K562 (cell line): ENCODE measurements around the gene SCRN3. TPM values are rescaled to one million over a fixed set of nuclear protein-coding genes. Genes with fewer than 3 reads are reported as not detected.
A peak's percentile ranks its signal among the peaks of the same experiment; 100 is the strongest.

ENCODE experiments used
- ARID1B ChIP-seq: fragments of 450-650 bp; IDR thresholded peaks from 2 replicates; pipeline ENCODE4 v1.6.1; 2016; ENCODE audit warnings: antibody characterized with exemption, mild to moderate bottlenecking, inconsistent platforms
- ARID2 ChIP-seq: fragments of 450-650 bp; IDR thresholded peaks from 2 replicates; pipeline ENCODE4 v1.6.1; 2017; ENCODE audit warnings: antibody characterized with exemption, mild to moderate bottlenecking
- ATF7 ChIP-seq: fragments of 450-650 bp; IDR thresholded peaks from 2 replicates; pipeline ENCODE4 v1.7.1; 2014; ENCODE audit warnings: mild to moderate bottlenecking, moderate library complexity
- CREM ChIP-seq: IDR thresholded peaks from 2 replicates; pipeline ENCODE4 v1.6.1; 2014; ENCODE audit warnings: antibody characterized with exemption, low read depth
- DDX20 ChIP-seq: fragments of 450-650 bp; IDR thresholded peaks from 2 replicates; pipeline ENCODE4 v1.6.1; 2016; ENCODE audit warnings: missing genetic modification characterization, low read depth, mild to moderate bottlenecking, missing compliant biosample characterization, moderate library complexity
- DIDO1 ChIP-seq: fragments of 450-650 bp; IDR thresholded peaks from 2 replicates; pipeline ENCODE4 v1.6.1; 2016; ENCODE audit warnings: low read depth, missing biosample characterization, missing genetic modification characterization
- EHMT2 ChIP-seq: fragments of 450-650 bp; IDR thresholded peaks from 2 replicates; pipeline ENCODE4 v1.6.1; 2018; ENCODE audit warnings: antibody characterized with exemption
- ETS2 ChIP-seq: IDR thresholded peaks from 2 replicates; pipeline ENCODE4 v1.6.1; 2016; ENCODE audit warnings: borderline replicate concordance, missing genetic modification characterization, mild to moderate bottlenecking, moderate library complexity, missing compliant biosample characterization; ENCODE audit not compliant: poor library complexity, severe bottlenecking
- ETV1 ChIP-seq: fragments of 450-650 bp; conservative IDR thresholded peaks from 2 replicates; pipeline ENCODE4 v1.6.1; 2016; ENCODE audit warnings: missing genetic modification characterization, control low read depth, low read depth, missing compliant biosample characterization
- FOXA3 ChIP-seq, 2 experiments: fragments of 450-650 bp in 1 of 2; sonication (generic) in 1 of 2; formaldehyde crosslinking; IDR thresholded peaks in 1 of 2; conservative IDR thresholded peaks in 1 of 2; 2 replicates each; pipeline versions ENCODE4 v1.4.0 to v1.8.0; 2020 to 2022; ENCODE audit warnings: mild to moderate bottlenecking in 2 of 2, missing genetic modification reagents in 1 of 2
- JUND ChIP-seq, 2 experiments: IDR thresholded peaks; 2 replicates in 1 of 2; 3 replicates in 1 of 2; pipeline ENCODE4 v1.6.1; 2011; ENCODE audit warnings: borderline replicate concordance in 2 of 2, low read depth in 2 of 2, low read length in 2 of 2, improper control_type of control experiment in 1 of 2, missing biosample characterization in 1 of 2, missing genetic modification characterization in 1 of 2, missing genetic modification reagents in 1 of 2
- KDM1A ChIP-seq, 2 experiments: fragments of 450-650 bp; IDR thresholded peaks; 2 replicates each; pipeline ENCODE4 v1.6.1; 2016; ENCODE audit warnings: mild to moderate bottlenecking in 2 of 2
- L3MBTL2 ChIP-seq: fragments of 450-650 bp; IDR thresholded peaks from 2 replicates; pipeline ENCODE4 v1.6.1; 2016; ENCODE audit warnings: mild to moderate bottlenecking, moderate library complexity
- MAFF ChIP-seq: IDR thresholded peaks from 2 replicates; pipeline ENCODE4 v1.6.1; 2012; ENCODE audit warnings: low read length, improper control_type of control experiment
- NCOA6 ChIP-seq: fragments of 450-650 bp; IDR thresholded peaks from 2 replicates; pipeline ENCODE4 v1.6.1; 2017; ENCODE audit warnings: mild to moderate bottlenecking
- NCOR1 ChIP-seq: fragments of 450-650 bp; IDR thresholded peaks from 2 replicates; pipeline ENCODE4 v1.6.1; 2016; ENCODE audit warnings: mild to moderate bottlenecking, moderate library complexity
- NFIC ChIP-seq: fragments of 450-650 bp; IDR thresholded peaks from 2 replicates; pipeline ENCODE4 v1.6.1; 2017; ENCODE audit warnings: mild to moderate bottlenecking, inconsistent platforms
- SAFB ChIP-seq: fragments of 200-400 bp; formaldehyde crosslinking; IDR thresholded peaks from 2 replicates; pipeline ENCODE4 v1.6.1; 2017; ENCODE audit warnings: low read depth, low read length, borderline replicate concordance
- SIX5 ChIP-seq, 2 experiments: IDR thresholded peaks; 2 replicates each; pipeline ENCODE4 v1.6.1; 2011; ENCODE audit warnings: low read length in 2 of 2, borderline replicate concordance in 1 of 2, low read depth in 1 of 2, mild to moderate bottlenecking in 1 of 2, moderate library complexity in 1 of 2; ENCODE audit not compliant: insufficient read depth in 1 of 2
- SMARCA4 ChIP-seq: fragments of 450-650 bp; IDR thresholded peaks from 2 replicates; pipeline ENCODE4 v1.6.1; 2016
- SNRNP70 ChIP-seq: fragments of 200-400 bp; formaldehyde crosslinking; optimal IDR thresholded peaks from 2 replicates; pipeline ENCODE3; 2017; ENCODE audit warnings: low read depth, low read length
- TEAD1 ChIP-seq, 2 experiments: fragments of 450-650 bp in 1 of 2; sonication (generic) in 1 of 2; formaldehyde crosslinking; IDR thresholded peaks; 2 replicates each; pipeline versions ENCODE4 v1.4.0 to v1.8.0; 2020 to 2022; ENCODE audit warnings: mild to moderate bottlenecking in 2 of 2, missing genetic modification reagents in 1 of 2
- ZNF12 ChIP-seq: sonication (generic); formaldehyde crosslinking; IDR thresholded peaks from 2 replicates; pipeline ENCODE4 v1.4.0; 2020; ENCODE audit warnings: mild to moderate bottlenecking, missing genetic modification reagents
- ZNF175 ChIP-seq: fragments of 200-800 bp; sonication (Bioruptor generic); IDR thresholded peaks from 2 replicates; pipeline ENCODE4 v1.6.1; 2016; ENCODE audit warnings: low read depth, mild to moderate bottlenecking, missing genetic modification characterization, missing compliant biosample characterization
- ZNF316 ChIP-seq: fragments of 450-650 bp; IDR thresholded peaks from 2 replicates; pipeline ENCODE4 v1.6.1; 2016
- ZNF76 ChIP-seq: fragments of 250-450 bp; sonication (Bioruptor Pico); IDR thresholded peaks from 2 replicates; pipeline ENCODE4 v1.4.0; 2020; ENCODE audit warnings: mild to moderate bottlenecking, moderate library complexity, borderline replicate concordance
- polyA plus RNA-seq, 8 experiments: library from polyadenylated mRNA; depleted of rRNA in 4 of 8; stranded (reverse) in 5 of 8; unstranded in 3 of 8; fragments of >200 nt; fragmentation: Nextera tagmentation in 2 of 8; fragmentation: Illumina TruSeq in 1 of 8; extraction: Ambion mirVana in 2 of 8; extraction: Trizol in 1 of 8; gene quantifications; 2 replicates each; pipeline versions ENCODE4 v1.2.1 to v1.2.3, GENCODE V29; 2011 to 2014; ENCODE audit warnings: inconsistent platforms in 1 of 8, missing spikeins in 1 of 8
- total RNA-seq, 7 experiments: library from RNA; depleted of rRNA in 6 of 7; stranded (reverse); fragments of >200 nt in 6 of 7; fragmentation: Illumina TruSeq in 2 of 7; extraction: Trizol in 2 of 7; gene quantifications; 2 replicates each; pipeline versions ENCODE4 v1.2.1 to v1.2.3, GENCODE V29; 2011 to 2021; ENCODE audit warnings: low replicate concordance in 1 of 7
- TF ChIP-seq, protein P1 (sequence below): fragments of 450-650 bp; IDR thresholded peaks from 2 replicates; pipeline ENCODE4 v1.6.1; 2016
- TF ChIP-seq, protein P2 (sequence below): fragments of 250-450 bp; sonication (Bioruptor Pico); IDR thresholded peaks from 2 replicates; pipeline ENCODE4 v1.5.0; 2021
- TF ChIP-seq, protein P3 (sequence below), 2 experiments: fragments of 450-650 bp in 1 of 2; sonication (generic) in 1 of 2; formaldehyde crosslinking in 1 of 2; IDR thresholded peaks in 1 of 2; conservative IDR thresholded peaks in 1 of 2; 2 replicates each; pipeline versions ENCODE4 v1.6.1 to v1.8.1; 2016 to 2023; ENCODE audit warnings: mild to moderate bottlenecking in 2 of 2, moderate library complexity in 2 of 2, inconsistent platforms in 1 of 2, missing genetic modification reagents in 1 of 2

The SCRN3 gene
- total and polyA plus RNA-seq, 9 of the 15 experiments (the other 6 are each of a cell fraction or from before 2014, with no cell fraction given): 7.7 to 21.8 (median 20.0) TPM

DNA sequence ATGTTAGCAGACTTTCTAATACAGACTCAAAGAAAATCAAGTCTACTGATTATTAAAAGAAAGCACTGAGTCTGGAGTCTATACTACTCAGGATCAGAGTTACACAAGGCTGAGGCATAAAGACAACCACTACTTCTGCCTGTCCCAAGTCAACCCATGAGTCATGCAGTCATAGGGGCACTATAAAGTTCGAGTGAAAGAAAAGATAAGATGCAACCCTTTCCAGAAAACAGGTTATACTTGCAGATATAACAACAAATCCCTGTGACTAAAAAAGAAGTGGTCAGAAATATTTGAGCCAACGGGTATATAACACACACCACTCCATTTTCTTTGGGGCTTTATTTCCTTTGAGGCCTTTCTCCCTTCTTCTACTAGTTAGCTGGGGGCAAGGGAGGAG is 18.6 kb upstream of the SCRN3 start (continued):
- TF ChIP-seq DIDO1 (tag): no peak
- TF ChIP-seq DDX20 (tag): no peak
- no peak for TF ChIP-seq ETV1 (tag)
- TF ChIP-seq, protein P1, sequence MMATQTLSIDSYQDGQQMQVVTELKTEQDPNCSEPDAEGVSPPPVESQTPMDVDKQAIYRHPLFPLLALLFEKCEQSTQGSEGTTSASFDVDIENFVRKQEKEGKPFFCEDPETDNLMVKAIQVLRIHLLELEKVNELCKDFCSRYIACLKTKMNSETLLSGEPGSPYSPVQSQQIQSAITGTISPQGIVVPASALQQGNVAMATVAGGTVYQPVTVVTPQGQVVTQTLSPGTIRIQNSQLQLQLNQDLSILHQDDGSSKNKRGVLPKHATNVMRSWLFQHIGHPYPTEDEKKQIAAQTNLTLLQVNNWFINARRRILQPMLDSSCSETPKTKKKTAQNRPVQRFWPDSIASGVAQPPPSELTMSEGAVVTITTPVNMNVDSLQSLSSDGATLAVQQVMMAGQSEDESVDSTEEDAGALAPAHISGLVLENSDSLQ: no peak
- no peak for TF ChIP-seq CREM
- no peak for TF ChIP-seq NFIC
- TF ChIP-seq, protein P2, sequence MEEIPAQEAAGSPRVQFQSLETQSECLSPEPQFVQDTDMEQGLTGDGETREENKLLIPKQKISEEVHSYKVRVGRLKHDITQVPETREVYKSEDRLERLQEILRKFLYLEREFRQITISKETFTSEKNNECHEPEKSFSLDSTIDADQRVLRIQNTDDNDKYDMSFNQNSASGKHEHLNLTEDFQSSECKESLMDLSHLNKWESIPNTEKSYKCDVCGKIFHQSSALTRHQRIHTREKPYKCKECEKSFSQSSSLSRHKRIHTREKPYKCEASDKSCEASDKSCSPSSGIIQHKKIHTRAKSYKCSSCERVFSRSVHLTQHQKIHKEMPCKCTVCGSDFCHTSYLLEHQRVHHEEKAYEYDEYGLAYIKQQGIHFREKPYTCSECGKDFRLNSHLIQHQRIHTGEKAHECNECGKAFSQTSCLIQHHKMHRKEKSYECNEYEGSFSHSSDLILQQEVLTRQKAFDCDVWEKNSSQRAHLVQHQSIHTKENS: no peak
- no peak for TF ChIP-seq ETS2
- no peak for TF ChIP-seq TEAD1 (CRISPR knock-in tag; IDR thresholded peaks at IDR 0.05)
- TF ChIP-seq KDM1A (IDR thresholded peaks at IDR 0.05): peak in 1 of 2 experiments; percentile 57; a peak in 2 of 4 replicates
- TF ChIP-seq ZNF12 (CRISPR knock-in tag): peak; percentile 92
- no peak for TF ChIP-seq EHMT2
- TF ChIP-seq ZNF316: no peak
- TF ChIP-seq FOXA3 (CRISPR knock-in tag; conservative IDR thresholded peaks at IDR 0.05 in 1 of 2, IDR thresholded peaks at IDR 0.05 in 1 of 2): no peak
- no peak for TF ChIP-seq ATF7
- no peak for TF ChIP-seq NCOA6
- TF ChIP-seq ARID2: no peak
- TF ChIP-seq, protein P3, sequence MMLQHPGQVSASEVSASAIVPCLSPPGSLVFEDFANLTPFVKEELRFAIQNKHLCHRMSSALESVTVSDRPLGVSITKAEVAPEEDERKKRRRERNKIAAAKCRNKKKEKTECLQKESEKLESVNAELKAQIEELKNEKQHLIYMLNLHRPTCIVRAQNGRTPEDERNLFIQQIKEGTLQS (IDR thresholded peaks at IDR 0.05): peak; percentile 69
- TF ChIP-seq, protein P3 (CRISPR knock-in tag; conservative IDR thresholded peaks at IDR 0.05): no peak
- TF ChIP-seq SAFB: no peak
- no peak for TF ChIP-seq SNRNP70
- TF ChIP-seq ZNF175 (CRISPR knock-in tag): no peak
- TF ChIP-seq JUND (IDR thresholded peaks at IDR 0.05; ENCODE audit: borderline replicate concordance, low read depth, low read length): peak; percentile 69; the same call in 1 of the 2 replicates
- TF ChIP-seq JUND (tag; IDR thresholded peaks at IDR 0.05; ENCODE audit: borderline replicate concordance, low read depth, low read length): peak; percentile 75; the same call in 2 of the 3 replicates
- TF ChIP-seq SMARCA4: peak; percentile 37; the same call in 1 of the 2 replicates
- TF ChIP-seq MAFF: no peak
- TF ChIP-seq ARID1B: peak; percentile 65
- TF ChIP-seq SIX5 (IDR thresholded peaks at IDR 0.05; ENCODE audit: borderline replicate concordance in 1 of 2, insufficient read depth in 1 of 2, low read depth in 1 of 2, low read length in 2 of 2): no peak
- no peak for TF ChIP-seq ZNF76 (CRISPR knock-in tag)
- TF ChIP-seq L3MBTL2: no peak
- 0 out of 2 replicates have a peak, but pooled peaks have one; percentile 11 for TF ChIP-seq NCOR1
